ENCODE data around the gene D2HGDH.
"Not testable (repeated sequence)": the region's sequence is repeated elsewhere in the genome, so short reads cannot be mapped to it uniquely, and the experiment has no call there.

The D2HGDH gene

DNA sequence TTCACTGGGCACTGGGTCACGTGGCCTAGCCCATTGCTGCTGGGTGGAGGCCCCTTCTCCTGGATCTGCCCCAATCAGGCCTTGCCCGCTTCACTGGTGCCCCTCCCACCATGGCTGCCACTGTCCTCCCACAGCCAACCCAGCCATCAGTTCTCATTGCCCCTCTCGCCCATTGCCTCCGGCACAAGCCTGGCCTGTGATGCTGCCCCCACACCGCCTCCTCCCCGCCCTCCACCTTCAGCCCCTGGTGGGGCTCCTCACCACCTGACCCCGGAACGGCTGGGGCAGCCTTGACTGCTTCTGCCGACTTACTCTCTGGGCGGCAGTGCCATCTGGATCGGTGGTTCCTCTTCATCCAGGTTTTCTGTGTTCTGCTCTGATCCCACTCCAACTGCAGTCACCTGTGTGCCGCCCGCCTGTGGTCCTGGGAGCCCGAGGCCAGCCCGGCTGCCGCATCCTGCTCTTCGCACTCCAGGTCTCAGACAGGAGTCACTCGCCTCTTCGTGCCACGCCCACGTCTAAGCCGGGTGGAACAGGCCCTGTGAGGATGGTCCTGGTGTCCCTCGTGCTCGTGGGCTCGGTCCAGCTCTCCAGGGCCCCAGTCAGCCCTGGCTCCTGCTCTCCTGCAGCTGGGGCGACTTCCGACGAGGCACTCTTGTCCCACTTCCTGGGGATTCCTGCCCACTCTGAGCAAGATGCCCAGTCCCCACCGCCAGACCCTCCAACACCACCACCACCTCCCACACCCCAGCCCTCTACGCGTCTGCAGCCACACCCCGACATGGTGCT lies 14.2 kb downstream of the D2HGDH start:
- no peak for DNase-seq (ENCODE audit: low spot score)

- no peak for DNase-seq (ENCODE audit: low spot score)
Observed at GRCh38 chr2:241750076-241750840, 15.8 kb downstream of the D2HGDH start.

GRCh38 chr2:241751152-241751551 lies 16.7 kb downstream of the D2HGDH start:
- DNase-seq (ENCODE audit: low spot score): no peak

DNA sequence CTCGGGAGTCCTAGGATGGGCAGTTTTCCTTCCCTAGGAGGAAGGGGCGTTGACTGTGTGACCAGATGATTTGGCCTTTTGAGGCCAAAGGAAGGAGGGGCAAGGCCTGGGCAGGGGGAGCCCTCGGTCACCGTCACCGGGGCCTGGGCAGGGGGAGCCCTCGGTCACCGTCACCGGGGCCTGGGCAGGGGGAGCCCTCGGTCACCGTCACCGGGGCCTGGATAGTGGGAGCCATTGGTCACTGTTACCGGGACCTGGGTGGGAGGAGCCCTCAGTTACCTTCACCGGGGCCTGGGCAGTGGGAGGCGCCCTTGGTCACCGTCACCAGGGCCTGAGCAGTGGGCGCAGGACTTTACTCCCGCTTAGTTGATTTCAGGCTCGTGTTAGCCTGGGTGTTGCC lies 17.3 kb downstream of the D2HGDH start:
- DNase-seq (ENCODE audit: low spot score): no peak

- no peak for DNase-seq (ENCODE audit: low spot score)
Observed at GRCh38 chr2:241752253-241752652, 17.8 kb downstream of the D2HGDH start.

DNA sequence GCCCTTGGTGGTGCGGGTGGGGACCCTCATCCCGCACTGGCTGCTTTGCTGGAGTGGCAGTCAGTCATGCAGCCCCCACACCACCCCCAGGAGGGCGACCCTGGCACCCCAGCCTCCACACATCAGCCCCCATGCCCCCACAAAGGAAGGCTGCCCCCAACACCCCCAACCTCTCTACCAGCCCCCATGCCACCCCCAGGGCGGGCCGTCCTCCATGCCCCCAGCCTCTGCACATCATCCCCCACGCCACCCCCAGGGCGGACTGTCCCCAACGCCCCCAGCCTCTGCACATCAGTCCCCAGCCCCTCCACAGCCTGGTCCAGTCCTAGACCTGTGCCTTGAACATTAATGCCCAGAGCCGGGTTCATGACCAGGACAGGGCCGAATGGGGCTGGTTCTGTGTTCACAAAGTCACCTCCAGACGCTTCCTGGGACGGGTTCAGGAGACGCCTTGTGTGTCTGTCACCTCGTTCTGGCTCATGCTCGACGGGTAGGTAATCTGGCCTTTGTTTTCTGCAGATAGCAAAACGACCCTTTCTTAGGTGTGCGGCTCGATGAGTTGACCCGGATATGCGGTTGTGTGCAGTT lies 18.4 kb downstream of the D2HGDH start:
- no peak for DNase-seq (ENCODE audit: low spot score)

GRCh38 chr2:241753493-241753892 lies 19.1 kb downstream of the D2HGDH start:
- no peak for DNase-seq (ENCODE audit: low spot score)

- DNase-seq (ENCODE audit: low spot score): no peak
Observed at GRCh38 chr2:241754042-241754441, 19.6 kb downstream of the D2HGDH start.

- DNase-seq (ENCODE audit: low spot score): no peak
Observed at GRCh38 chr2:241755166-241755565, 20.7 kb downstream of the D2HGDH start.

DNA sequence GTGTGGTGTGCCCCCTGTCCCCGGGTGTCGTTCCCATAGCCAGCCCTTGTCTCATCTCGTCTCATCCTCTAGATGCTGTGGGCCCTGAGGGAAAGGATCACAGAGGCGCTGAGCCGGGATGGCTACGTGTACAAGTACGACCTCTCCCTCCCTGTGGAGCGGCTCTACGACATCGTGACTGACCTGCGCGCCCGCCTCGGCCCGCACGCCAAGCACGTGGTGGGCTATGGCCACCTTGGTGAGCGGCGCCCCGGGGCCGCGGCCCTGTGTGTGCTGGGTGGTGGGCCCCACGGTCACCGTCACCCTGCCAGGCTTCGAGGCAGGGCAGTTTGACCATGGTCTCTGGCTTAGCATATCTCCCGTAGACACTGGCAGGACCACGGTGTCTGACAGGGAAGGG lies 21.3 kb downstream of the D2HGDH start:
- DNase-seq (ENCODE audit: low spot score): no peak

DNA sequence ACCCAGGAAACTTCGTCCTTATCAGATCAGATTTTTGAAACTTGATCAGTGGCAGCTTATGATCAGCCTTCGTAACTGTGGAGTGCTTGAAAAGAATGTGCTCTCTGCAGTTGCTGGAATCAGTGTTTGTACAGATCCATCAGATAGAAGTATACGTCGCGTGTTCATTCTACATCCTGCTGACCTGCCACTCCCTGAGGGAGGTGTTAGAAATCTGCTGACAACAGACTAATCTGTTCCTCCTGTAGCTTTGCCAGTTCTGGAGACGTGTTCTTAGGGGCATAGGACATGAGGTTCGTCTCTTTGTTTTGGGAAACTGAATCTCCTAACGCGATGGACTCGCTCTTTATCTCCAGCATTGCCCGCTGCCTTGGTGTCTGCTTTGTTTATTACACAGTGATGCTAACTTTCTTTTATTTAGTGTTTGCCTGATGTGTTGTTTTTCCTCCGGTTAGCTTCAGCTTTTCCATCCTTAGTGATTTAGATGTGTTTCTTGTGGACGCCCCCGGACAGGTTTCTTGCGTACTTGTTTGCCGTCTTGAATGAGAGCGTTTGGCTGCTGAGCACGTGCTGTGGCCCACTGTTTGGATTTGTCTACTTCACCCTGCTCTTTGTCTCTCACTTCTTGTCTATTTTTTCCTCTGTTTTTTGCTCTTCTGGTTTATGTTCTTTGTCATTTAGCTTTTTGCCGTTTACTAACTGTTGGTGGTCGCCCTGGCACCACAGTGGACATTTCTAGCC lies 24.8 kb downstream of the D2HGDH start:
- peak; percentile 31 for DNase-seq (ENCODE audit: low spot score)

DNA sequence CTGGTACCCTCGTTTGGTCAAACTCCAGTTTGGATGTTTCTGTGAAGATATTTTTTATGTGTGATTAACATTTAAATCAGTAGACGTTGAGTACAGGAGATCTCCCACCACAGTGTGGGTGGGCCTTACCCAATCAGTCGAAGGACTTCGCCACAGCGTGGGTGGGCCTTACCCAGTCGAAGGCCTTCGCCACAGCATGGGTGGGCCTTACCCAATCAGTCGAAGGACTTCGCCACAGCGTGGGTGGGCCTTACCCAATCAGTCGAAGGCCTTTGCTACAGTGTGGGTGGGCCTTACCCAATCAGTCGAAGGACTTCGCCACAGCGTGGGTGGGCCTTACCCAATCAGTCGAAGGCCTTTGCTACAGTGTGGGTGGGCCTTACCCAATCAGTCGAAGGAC lies 25.5 kb downstream of the D2HGDH start:
- DNase-seq (ENCODE audit: low spot score): not testable (repeated sequence)

DNA sequence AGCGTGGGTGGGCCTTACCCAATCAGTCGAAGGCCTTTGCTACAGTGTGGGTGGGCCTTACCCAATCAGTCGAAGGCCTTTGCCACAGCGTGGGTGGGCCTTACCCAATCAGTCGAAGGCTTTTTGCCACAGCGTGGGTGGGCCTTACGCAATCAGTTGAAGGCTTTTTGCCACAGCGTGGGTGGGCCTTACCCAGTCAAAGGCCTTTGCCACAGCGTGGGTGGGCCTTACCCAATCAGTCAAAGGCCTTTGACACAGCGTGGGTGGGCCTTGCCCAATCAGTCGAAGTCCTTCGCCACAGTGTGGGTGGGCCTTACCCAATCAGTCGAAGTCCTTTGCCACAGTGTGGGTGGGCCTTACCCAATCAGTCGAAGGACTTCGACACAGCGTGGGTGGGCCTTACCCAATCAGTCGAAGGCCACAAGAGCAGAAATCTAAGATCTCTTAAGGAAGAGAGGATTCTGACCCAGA lies 25.9 kb downstream of the D2HGDH start:
- no peak for DNase-seq (ENCODE audit: low spot score)

GRCh38 chr2:241762321-241762932 lies 28.0 kb downstream of the D2HGDH start:
- DNase-seq (ENCODE audit: low spot score): no peak

GRCh38 chr2:241762933-241763369 lies 28.5 kb downstream of the D2HGDH start:
- peak; percentile 73 for DNase-seq (ENCODE audit: low spot score)

DNA sequence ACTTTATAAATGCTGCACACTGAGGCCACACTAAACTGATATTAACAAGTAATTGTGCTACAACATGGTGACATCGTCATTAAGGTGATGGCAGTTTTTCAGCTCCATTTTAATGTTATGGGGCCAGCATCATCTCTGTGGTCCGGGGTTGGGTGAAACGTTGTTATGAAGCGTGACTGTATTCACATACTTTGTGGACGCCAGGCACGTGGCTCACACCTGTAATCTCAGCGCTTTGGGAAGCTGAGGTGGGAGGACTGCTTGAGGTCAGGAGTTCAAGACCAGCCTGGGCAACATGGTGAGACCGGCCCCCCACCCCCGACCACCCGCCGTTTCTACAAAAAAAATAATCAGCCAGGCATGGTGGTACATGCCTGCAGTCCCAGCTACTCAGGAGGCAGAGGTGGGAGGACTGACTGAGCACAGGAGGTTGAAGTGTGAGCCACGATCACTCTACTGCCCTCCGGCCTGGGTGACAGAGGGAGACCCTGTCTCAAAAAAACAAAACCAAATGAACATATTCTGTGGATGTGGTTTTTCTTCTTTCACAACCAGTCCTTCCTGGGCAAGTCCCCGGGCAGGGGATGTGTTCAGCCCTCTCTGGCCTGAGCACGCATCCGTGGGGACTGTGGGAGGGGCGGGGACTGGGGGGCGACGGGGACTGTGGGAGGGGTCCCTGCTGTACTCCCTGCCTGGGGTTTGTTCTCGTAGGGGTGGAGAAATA lies 29.3 kb downstream of the D2HGDH start:
- no peak for DNase-seq (ENCODE audit: low spot score)

GRCh38 chr2:241764275-241765241 lies 30.1 kb downstream of the D2HGDH start:
- no peak for DNase-seq (ENCODE audit: low spot score)

DNA sequence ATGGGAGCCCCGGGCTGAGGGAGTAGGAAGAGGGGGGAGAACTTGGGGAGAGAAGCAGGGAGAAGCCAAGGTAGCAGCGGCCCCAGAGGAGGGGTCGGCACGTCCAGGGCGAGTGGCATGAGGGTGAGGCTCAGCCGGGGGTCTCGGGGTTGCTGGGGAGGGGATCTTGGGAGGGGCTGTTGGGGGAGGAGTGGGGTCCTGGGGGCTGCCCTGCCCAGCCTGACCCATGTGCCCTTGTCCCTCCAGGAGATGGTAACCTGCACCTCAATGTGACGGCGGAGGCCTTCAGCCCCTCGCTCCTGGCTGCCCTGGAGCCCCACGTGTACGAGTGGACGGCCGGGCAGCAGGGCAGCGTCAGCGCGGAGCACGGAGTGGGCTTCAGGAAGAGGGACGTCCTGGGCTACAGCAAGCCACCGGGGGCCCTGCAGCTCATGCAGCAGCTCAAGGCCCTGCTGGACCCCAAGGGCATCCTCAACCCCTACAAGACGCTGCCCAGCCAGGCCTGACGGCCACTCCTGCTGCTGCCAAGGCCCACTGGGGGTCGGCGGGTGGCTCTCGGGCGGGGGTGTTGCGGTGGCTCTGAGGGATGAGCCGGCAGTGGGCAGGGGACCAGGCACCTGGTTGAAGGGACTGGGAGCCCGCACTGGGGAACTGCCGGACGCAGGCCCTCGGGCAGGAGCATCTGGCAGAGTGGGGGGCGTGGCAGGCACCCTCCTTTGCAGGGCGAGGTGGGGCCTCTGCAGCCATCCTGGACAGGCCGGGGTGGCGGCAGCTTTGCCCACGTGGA lies 33.2 kb downstream of the D2HGDH start:
- DNase-seq (ENCODE audit: low spot score): no peak

DNA sequence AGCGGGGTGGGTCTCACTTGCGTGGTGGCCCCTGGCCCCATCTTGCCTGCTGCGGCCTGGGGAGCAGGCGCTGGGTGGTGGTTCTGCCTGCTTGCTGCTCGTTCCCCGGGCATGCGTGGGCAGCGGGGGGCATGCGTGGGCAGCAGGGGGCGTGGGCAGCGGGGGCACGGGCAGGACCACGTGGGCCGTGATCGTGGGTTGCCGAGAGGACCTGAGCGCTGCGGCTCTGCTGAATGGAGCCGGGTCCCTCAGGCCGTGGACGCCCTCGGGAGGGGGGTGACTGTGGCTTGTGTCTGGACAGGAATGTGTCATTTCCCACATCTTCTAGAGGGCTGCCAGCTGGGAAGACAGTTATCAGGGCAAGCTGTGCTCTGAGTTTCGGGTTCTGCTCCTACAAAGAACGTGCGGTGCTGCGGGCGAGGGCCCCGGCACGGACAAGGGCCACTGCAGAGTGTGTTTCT lies 33.9 kb downstream of the D2HGDH start:
- DNase-seq (ENCODE audit: low spot score): no peak

Measured in CD4-positive, alpha-beta T cell treated with Interleukin-6 at 100 ng/mL for 8 hours (primary cell).